ENCODE data around the gene CCT6A.
"Not testable (repeated sequence)": the region's sequence is repeated elsewhere in the genome, so short reads cannot be mapped to it uniquely, and the experiment has no call there.

CCT6A gene

GRCh38 chr7:56104138-56104537, 52.6 kb downstream of the CCT6A start:
- DNase-seq, result not testable (repeated sequence)

GRCh38 chr7:56105508-56105907, 53.9 kb downstream of the CCT6A start:
- peak in 1 of 2 experiments; percentile 33 for DNase-seq

GRCh38 chr7:56106108-56107073, 54.8 kb downstream of the CCT6A start, which contains the start of gene CHCHD2:
Gene CHCHD2, minus strand, starts transcription at chr7:56106476. Its CDS starts 63 bp downstream, at chr7:56106413.
- peak; percentile 95 to 98 for DNase-seq

- DNase-seq, result no peak
Measured at GRCh38 chr7:56107954-56108258, 56.3 kb downstream of the CCT6A start.

- no peak for DNase-seq
Measured at GRCh38 chr7:56110611-56111010, 59.0 kb downstream of the CCT6A start.

GRCh38 chr7:56112244-56112643, 60.7 kb downstream of the CCT6A start:
- DNase-seq, result not testable (repeated sequence)
